Right cardiac atrium (tissue), 5 donors: Measurements from ENCODE around the gene GCC2. TPM values are rescaled to one million over a fixed set of nuclear protein-coding genes. Genes with fewer than 3 reads are reported as not detected.
"Not testable (repeated sequence)": the region's sequence is repeated elsewhere in the genome, so short reads cannot be mapped to it uniquely, and the experiment has no call there.

ENCODE experiments used
- ATAC-seq, 2 donors: fragments of 200-7000 bp; cut with Tn5 transposase; one replicate each; pipeline versions ENCODE4 v1.8.0 to v1.9.1; 2020; ENCODE audit warnings: moderate library complexity in 2 of 2, mild to moderate bottlenecking in 1 of 2
- DNase-seq, 3 donors: peaks; one replicate each; pipeline ENCODE4 v3.0.0-alpha.2; 2020
- H3K27ac ChIP-seq: one replicate; pipeline ENCODE4 v1.5.1; 2013; ENCODE audit warnings: mild to moderate bottlenecking, low read length, control low read depth, moderate library complexity
- H3K27me3 ChIP-seq: one replicate; pipeline ENCODE4 v1.6.1; 2013; ENCODE audit not compliant: control insufficient read depth, insufficient read depth
- H3K4me1 ChIP-seq: one replicate; pipeline ENCODE4 v1.6.1; 2013; ENCODE audit warnings: low read length; ENCODE audit not compliant: control insufficient read depth, insufficient read depth
- H3K4me3 ChIP-seq: one replicate; pipeline ENCODE4 v1.5.1; 2013; ENCODE audit warnings: low read length, control low read depth
- H3K9me3 ChIP-seq: one replicate; pipeline ENCODE4 v1.6.1; 2013; ENCODE audit warnings: low read length; ENCODE audit not compliant: control insufficient read depth
- WGBS: extraction: QIAGEN DNeasy Blood & Tissue Kit; methylation state at CpG from one replicate; pipeline ENCODE4 v1.1.7; 2013; 5-methylcytosine and 5-hydroxymethylcytosine counted together
- intact Hi-C, 4 donors: fragments of 100-400 bp; cut with DNase I; formaldehyde crosslinking; loops; one replicate each; pipeline versions ENCODE4 v1.11.0 to v1.14.0; 2022 to 2023
- polyA plus RNA-seq: library from polyadenylated mRNA; stranded (reverse); fragments of 200-250 nt; gene quantifications from one replicate; pipeline ENCODE4 v1.2.3, GENCODE V29; 2013
- total RNA-seq, 4 donors: library from RNA; stranded (reverse); fragmentation: NEBNext Ultra II Directional; extraction: Animal tissue kit (Norgen Biotek cat#: 25700); gene quantifications; one replicate each; pipeline ENCODE4 v1.2.1, GENCODE V29; 2021
- donor health status: healthy with polysubstance abuse.
- donor health status: DM: no; HTN: yes; CAD: no.
- donor health status: DM: no; HTN: no; CAD: no.
- donor health status: DM: no; HTN: yes; CAD: no; lungs with severe emphysema.
- donor health status: DM: yes; HTN: yes; CAD: no.

Gene GCC2
- total and polyA plus RNA-seq, 5 donors, result 6.5 to 32.5 (median 25.2) TPM

GRCh38 chr2:108414945-108415344, 34.1 kb upstream of the GCC2 start:
- intact Hi-C loops, result no loop called here
- H3K9me3 ChIP-seq, result no peaks in the 10 kb centered on the region
- DNase-seq (no peak), ATAC-seq (no peak)
- no peak overlapping the region for H3K27ac ChIP-seq
- WGBS, result 97% methylated on average over 2 of the region's 2 CpGs
- no peaks in the 10 kb centered on the region for H3K4me1 ChIP-seq
- H3K27me3 ChIP-seq, result no peaks in the 10 kb centered on the region
- no peak overlapping the region for H3K4me3 ChIP-seq

GRCh38 chr2:108417254-108417653, 31.8 kb upstream of the GCC2 start:
- DNase-seq, result no peak
- Histone ChIP-seq H3K9me3 (no peaks in the 10 kb centered on the region), H3K4me1 (no peaks in the 10 kb centered on the region), H3K27ac (no peak overlapping the region), H3K4me3 (no peak overlapping the region), H3K27me3 (no peaks in the 10 kb centered on the region)
- ATAC-seq, result no peak
- intact Hi-C loops, result no loop called here
- 76% methylated on average over 2 of the region's 2 CpGs for WGBS

- Histone ChIP-seq H3K27me3 (no peaks in the 10 kb centered on the region), H3K4me1 (no peaks in the 10 kb centered on the region), H3K9me3 (no peaks in the 10 kb centered on the region), H3K4me3 (no peak overlapping the region), H3K27ac (no peak overlapping the region)
- ATAC-seq (no peak), DNase-seq (no peak)
- 50% methylated on average over 4 of the region's 4 CpGs for WGBS
- intact Hi-C loops, result no loop called here
These were observed 30.6 kb upstream of the GCC2 start for GRCh38 chr2:108418416-108418815.

GRCh38 chr2:108423067-108423466, 25.9 kb upstream of the GCC2 start:
- Histone ChIP-seq H3K4me1 (no peaks in the 10 kb centered on the region), H3K27ac (no peak overlapping the region), H3K9me3 (no peaks in the 10 kb centered on the region), H3K27me3 (no peaks in the 10 kb centered on the region), H3K4me3 (no peak overlapping the region)
- WGBS, result 91% methylated on average over 1 of the region's 1 CpG
- DNase-seq, result no peak
- no peak for ATAC-seq
- intact Hi-C loops, result no loop called here

- intact Hi-C loops, result no loop called here
- no peak for ATAC-seq
- no peak overlapping the region for H3K27ac ChIP-seq
- no peaks in the 10 kb centered on the region for H3K9me3 ChIP-seq
- H3K4me1 ChIP-seq, result no peaks in the 10 kb centered on the region
- WGBS, result 85% methylated on average over 8 of the region's 8 CpGs
- H3K27me3 ChIP-seq, result no peaks in the 10 kb centered on the region
- H3K4me3 ChIP-seq, result no peak overlapping the region
- no peak for DNase-seq
These were observed 25.3 kb upstream of the GCC2 start for GRCh38 chr2:108423502-108424251.

GRCh38 chr2:108428286-108429009, 20.6 kb upstream of the GCC2 start:
- ATAC-seq, result no peak
- Histone ChIP-seq H3K27ac (no peak overlapping the region), H3K27me3 (no peaks in the 10 kb centered on the region), H3K9me3 (no peaks in the 10 kb centered on the region), H3K4me1 (no peaks in the 10 kb centered on the region), H3K4me3 (no peak overlapping the region)
- DNase-seq, result no peak
- intact Hi-C loops, result no loop called here
- 69% methylated on average over 2 of the region's 2 CpGs for WGBS

- H3K9me3 ChIP-seq, H3K27ac ChIP-seq, H3K27me3 ChIP-seq, intact Hi-C loops, ATAC-seq, H3K4me1 ChIP-seq, H3K4me3 ChIP-seq, DNase-seq: not testable (repeated sequence)
- 82% methylated on average over 1 of the region's 1 CpG for WGBS
These were observed 13.4 kb upstream of the GCC2 start for GRCh38 chr2:108435578-108435977.

GRCh38 chr2:108436976-108437375, 12.0 kb upstream of the GCC2 start:
- H3K9me3 ChIP-seq, result no peaks in the 10 kb centered on the region
- WGBS, result 77% methylated on average over 1 of the region's 1 CpG
- H3K4me1 ChIP-seq, result no peaks in the 10 kb centered on the region
- H3K27ac ChIP-seq, result no peak overlapping the region
- intact Hi-C loops, result no loop called here
- ATAC-seq (no peak), DNase-seq (no peak)
- H3K27me3 ChIP-seq, result no peaks in the 10 kb centered on the region
- H3K4me3 ChIP-seq, result no peak overlapping the region

GRCh38 chr2:108441712-108442111, 7.3 kb upstream of the GCC2 start:
- Histone ChIP-seq H3K4me1 (no peaks in the 10 kb centered on the region), H3K27ac (no peak overlapping the region), H3K27me3 (no peaks in the 10 kb centered on the region), H3K9me3 (no peaks in the 10 kb centered on the region), H3K4me3 (no peak overlapping the region)
- DNase-seq, result no peak
- intact Hi-C loops, result no loop called here
- 90% methylated on average over 2 of the region's 2 CpGs for WGBS
- no peak for ATAC-seq

GRCh38 chr2:108444941-108445840, 3.8 kb upstream of the GCC2 start:
- H3K9me3 ChIP-seq, result no peaks in the 10 kb centered on the region
- no peaks in the 10 kb centered on the region for H3K4me1 ChIP-seq
- ATAC-seq (no peak), DNase-seq (no peak)
- WGBS, result 86% methylated on average over 1 of the region's 1 CpG
- no peak overlapping the region for H3K4me3 ChIP-seq
- H3K27me3 ChIP-seq, result no peaks in the 10 kb centered on the region
- intact Hi-C loops, result no loop called here
- no peak overlapping the region for H3K27ac ChIP-seq

GRCh38 chr2:108446703-108447102, 2.3 kb upstream of the GCC2 start:
- ATAC-seq (no peak), DNase-seq (no peak)
- no peaks in the 10 kb centered on the region for H3K4me1 ChIP-seq
- H3K4me3 ChIP-seq, result no peak overlapping the region
- no peaks in the 10 kb centered on the region for H3K9me3 ChIP-seq
- no peaks in the 10 kb centered on the region for H3K27me3 ChIP-seq
- WGBS, result 94% methylated on average over 2 of the region's 2 CpGs
- intact Hi-C loops, result no loop called here
- H3K27ac ChIP-seq, result no peak overlapping the region
